Tibial nerve (tissue), 4 donors: Measurements from ENCODE around the gene F7. TPM values are rescaled to one million over a fixed set of nuclear protein-coding genes. Genes with fewer than 3 reads are reported as not detected.

ENCODE experiments used
- small RNA-seq: library from RNA; depleted of rRNA; stranded (forward); fragments of <200 nt; gene quantifications from one replicate; pipeline ENCODE3, GENCODE V24; 2016
- total RNA-seq, 4 donors: library from RNA; depleted of rRNA; stranded (reverse); fragments of >200 nt; gene quantifications; one replicate each; pipeline ENCODE4 v1.1.0, GENCODE V29; 2016

Gene F7
- total RNA-seq, 4 donors from 2014 or later: not detected

Small RNA genes within 50 kb of the gene (small RNA-seq; reads per million reads assigned to genes)
- not detected for gene AL137002.1

Other genes starting within 250 kb of the F7 start
- 10 to 100 TPM; 30.1 to 82.6 (median 45.3) TPM for gene MCF2L, start 136.6 kb upstream of the F7 start, total RNA-seq
- 10 to 100 TPM; 12.0 to 44.3 (median 17.3) TPM for gene F10, start 17.0 kb downstream of the F7 start, total RNA-seq
- gene PROZ, start 52.9 kb downstream of the F7 start, total RNA-seq: not detected
- gene PCID2, start 102.9 kb downstream of the F7 start, total RNA-seq: 10 to 100 TPM; 38.6 to 61.5 (median 49.5) TPM
- 100 to 1,000 TPM in 2 of 4 donors, 10 to 100 TPM in 2; 67.3 to 268 (median 101) TPM for gene CUL4A, start 103.8 kb downstream of the F7 start, total RNA-seq
- gene LAMP1, start 191.4 kb downstream of the F7 start, total RNA-seq: 100 to 1,000 TPM; 114 to 166 (median 130) TPM